LNCaP clone FGC (cell line): ENCODE results near the gene IL1RAPL1.

Experiments used
- DNase-seq: peaks from one replicate; pipeline ENCODE4 v3.0.0-alpha.2; 2011; ENCODE audit warnings: low read depth
- H3K4me3 ChIP-seq: 2 replicates; pipeline ENCODE4 v1.5.1; 2011; ENCODE audit warnings: mild to moderate bottlenecking, low read depth, low read length, control low read depth
- CTCF ChIP-seq: IDR thresholded peaks from 2 replicates; pipeline ENCODE4 v1.5.1; 2012; ENCODE audit warnings: mild to moderate bottlenecking; ENCODE audit not compliant: control insufficient read depth, insufficient read depth; ENCODE audit errors: extremely low read depth

Gene IL1RAPL1

GRCh38 chrX:29699239-29699638 is 1112.0 kb downstream of the IL1RAPL1 start:
- H3K4me3 ChIP-seq = no peak overlapping the region
- peak; percentile 52 for DNase-seq
- no peak for TF ChIP-seq CTCF

GRCh38 chrX:29707088-29707487 is 1119.8 kb downstream of the IL1RAPL1 start:
- no peak overlapping the region for H3K4me3 ChIP-seq
- no peak for TF ChIP-seq CTCF
- DNase-seq = no peak

GRCh38 chrX:29721152-29721551 is 1133.9 kb downstream of the IL1RAPL1 start:
- H3K4me3 ChIP-seq = no peak overlapping the region
- DNase-seq = no peak
- TF ChIP-seq CTCF = no peak

GRCh38 chrX:29724316-29724715 is 1137.1 kb downstream of the IL1RAPL1 start:
- H3K4me3 ChIP-seq = no peak overlapping the region
- no peak for TF ChIP-seq CTCF
- no peak for DNase-seq

GRCh38 chrX:29726811-29727210 is 1139.6 kb downstream of the IL1RAPL1 start:
- DNase-seq = no peak
- TF ChIP-seq CTCF = no peak

GRCh38 chrX:29728639-29729038 is 1141.4 kb downstream of the IL1RAPL1 start:
- TF ChIP-seq CTCF = no peak
- no peak for DNase-seq
- H3K4me3 ChIP-seq = no peak overlapping the region

More at GRCh38 chrX:29726811-29727210, 1139.6 kb downstream of the IL1RAPL1 start:
- no peak overlapping the region for H3K4me3 ChIP-seq

GRCh38 chrX:29744966-29745365 is 1157.7 kb downstream of the IL1RAPL1 start:
- no peak overlapping the region for H3K4me3 ChIP-seq
- no peak for TF ChIP-seq CTCF
- DNase-seq = no peak
